Raji (cell line): ENCODE results near the gene CHRNA10.

Experiments used
- POLR2A ChIP-seq: IDR thresholded peaks from 2 replicates; pipeline ENCODE4 v1.6.1; 2011; ENCODE audit warnings: low read depth, low read length, control low read depth; ENCODE audit not compliant: insufficient read depth

CHRNA10 gene

GRCh38 chr11:3669128-3669527 lies 2.1 kb downstream of the CHRNA10 start:
- no peak for TF ChIP-seq POLR2A

- no peak for TF ChIP-seq POLR2A
Measured at GRCh38 chr11:3667149-3668035, 3.8 kb downstream of the CHRNA10 start.

GRCh38 chr11:3666023-3666530 lies 5.1 kb downstream of the CHRNA10 start:
- no peak for TF ChIP-seq POLR2A

GRCh38 chr11:3665336-3666022 lies 5.7 kb downstream of the CHRNA10 start:
- no peak for TF ChIP-seq POLR2A

GRCh38 chr11:3664032-3664630 lies 7.1 kb downstream of the CHRNA10 start:
- no peak for TF ChIP-seq POLR2A

- TF ChIP-seq POLR2A, result no peak
Measured at GRCh38 chr11:3662856-3663255, 8.3 kb downstream of the CHRNA10 start.

GRCh38 chr11:3660960-3661359 lies 10.2 kb downstream of the CHRNA10 start:
- TF ChIP-seq POLR2A, result no peak

- no peak for TF ChIP-seq POLR2A
Measured at GRCh38 chr11:3659595-3660515, 11.3 kb downstream of the CHRNA10 start.

- no peak for TF ChIP-seq POLR2A
Measured at GRCh38 chr11:3658252-3658651, 12.9 kb downstream of the CHRNA10 start.

- TF ChIP-seq POLR2A, result no peak
Measured at GRCh38 chr11:3655547-3655946, 15.6 kb downstream of the CHRNA10 start.

- TF ChIP-seq POLR2A, result no peak
Measured at GRCh38 chr11:3645552-3645951, 25.6 kb downstream of the CHRNA10 start.

GRCh38 chr11:3644817-3645235 lies 26.4 kb downstream of the CHRNA10 start, which contains the start of gene ART1:
Gene ART1, plus strand, starts transcription at chr11:3645128. Its CDS starts 14,086 bp downstream, at chr11:3659214.
- no peak for TF ChIP-seq POLR2A

- no peak for TF ChIP-seq POLR2A
Measured at GRCh38 chr11:3642071-3642951, 28.9 kb downstream of the CHRNA10 start.

GRCh38 chr11:3641701-3642070 lies 29.5 kb downstream of the CHRNA10 start, which contains the start of gene ART5:
Gene ART5, minus strand, starts transcription at chr11:3641992. Its CDS starts 130 bp downstream, at chr11:3641862.
- no peak for TF ChIP-seq POLR2A

- no peak for TF ChIP-seq POLR2A
Measured at GRCh38 chr11:3641191-3641590, 30.0 kb downstream of the CHRNA10 start.
